NCI-H1105 treated with DMSO at 0.1 percent for 48 hours (cell line): Measurements from ENCODE around the gene ADAMTS17.
"Not testable (repeated sequence)": the region's sequence is repeated elsewhere in the genome, so short reads cannot be mapped to it uniquely, and the experiment has no call there.

Experiments used
- DNase-seq: peaks from one replicate; lab custom pipeline; 2025; lab: John Stamatoyannopoulos, UW

ADAMTS17 gene

GRCh38 chr15:99951511-99951910 is 390.3 kb downstream of the ADAMTS17 start:
- no peak for DNase-seq

GRCh38 chr15:99944131-99944530 is 397.6 kb downstream of the ADAMTS17 start:
- no peak for DNase-seq

DNA sequence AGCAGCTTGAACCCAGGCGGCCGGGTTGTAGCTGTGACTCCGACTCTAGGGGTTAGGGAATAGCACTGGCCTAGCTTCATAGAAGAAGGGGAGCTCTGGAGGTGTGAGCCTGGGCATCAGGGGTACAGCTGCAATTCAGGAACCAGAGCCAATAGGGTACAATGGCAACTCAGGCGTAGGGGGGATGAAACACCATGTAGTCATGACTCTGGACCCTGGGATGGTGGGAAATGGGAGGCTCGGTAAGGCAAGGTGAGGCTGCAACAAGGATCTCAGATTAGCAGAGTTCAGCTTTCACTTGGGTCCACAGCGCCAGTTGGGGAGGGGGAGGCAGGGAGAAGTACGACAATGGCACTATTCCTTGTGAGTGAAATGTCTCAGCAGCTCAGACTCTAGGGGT is 398.3 kb downstream of the ADAMTS17 start:
- no peak for DNase-seq

DNA sequence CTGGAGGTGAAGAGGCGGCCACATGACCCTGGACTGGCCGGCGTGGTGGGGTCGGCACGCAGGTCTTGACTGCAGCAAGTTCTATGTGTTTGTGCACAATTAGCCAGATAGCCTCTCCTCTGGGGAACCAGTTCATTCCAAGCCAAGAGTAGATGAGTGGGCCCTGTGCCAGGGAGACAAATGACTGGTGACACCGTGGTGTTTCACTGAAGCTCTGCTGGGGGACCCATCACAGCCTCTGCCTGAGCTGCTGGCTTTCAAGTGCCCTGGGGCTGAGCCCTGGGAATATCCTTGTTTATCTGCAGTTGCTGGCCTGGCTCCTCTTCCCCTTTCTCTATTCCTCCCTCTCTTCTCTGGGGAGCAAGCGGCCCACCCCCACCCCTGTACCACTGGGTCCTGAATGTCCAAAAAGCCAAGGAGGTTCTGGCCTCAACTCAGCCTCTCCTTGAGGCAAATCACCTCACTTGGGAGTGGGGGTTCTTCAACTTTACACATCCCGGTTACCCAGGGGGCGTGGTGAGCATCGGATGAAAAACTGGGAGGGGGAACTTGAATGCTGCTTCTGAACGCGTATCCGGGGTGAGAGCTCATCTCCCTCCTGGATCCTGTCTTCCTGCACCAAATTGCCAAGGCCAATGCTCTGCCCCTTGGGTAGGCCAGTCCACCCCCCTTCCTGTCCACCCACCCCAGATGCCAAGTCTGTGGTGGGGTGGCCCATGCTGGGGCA is 408.9 kb downstream of the ADAMTS17 start:
- DNase-seq: peak; percentile 8

GRCh38 chr15:99931703-99932603 is 409.8 kb downstream of the ADAMTS17 start:
- DNase-seq: no peak

- DNase-seq: no peak
Measured at GRCh38 chr15:99930696-99931095, 411.1 kb downstream of the ADAMTS17 start.

GRCh38 chr15:99929266-99929665 is 412.5 kb downstream of the ADAMTS17 start:
- no peak for DNase-seq

DNA sequence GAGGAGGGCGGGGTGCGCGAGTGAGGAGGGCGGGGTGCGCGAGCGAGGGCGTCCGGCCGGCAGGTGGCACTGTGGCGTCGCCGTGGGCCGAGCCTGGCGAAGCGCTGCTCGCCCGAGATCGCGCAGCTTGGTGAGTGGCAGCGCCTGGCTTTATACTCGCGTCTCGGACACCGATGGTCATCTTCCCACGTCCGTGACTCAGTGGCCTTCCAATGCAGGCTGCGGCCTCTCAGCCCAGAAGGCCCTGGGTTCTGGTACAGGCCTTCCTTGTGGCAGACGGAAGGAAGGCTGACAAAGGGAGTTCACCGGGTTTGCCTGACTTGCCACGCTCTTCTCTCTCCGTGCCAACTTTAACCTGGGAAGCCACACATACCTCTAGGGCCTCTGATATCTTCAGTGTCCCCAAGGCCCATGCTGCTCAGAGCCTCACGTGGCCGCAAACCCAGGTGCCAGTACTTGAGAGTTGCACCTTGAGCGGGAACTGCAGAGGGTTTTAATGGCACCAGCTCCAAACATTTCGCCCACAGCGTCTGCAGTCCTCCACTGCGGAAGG is 413.3 kb downstream of the ADAMTS17 start:
- no peak for DNase-seq

- not testable (repeated sequence) for DNase-seq
Measured at GRCh38 chr15:99926532-99926931, 415.2 kb downstream of the ADAMTS17 start.

- no peak for DNase-seq
Measured at GRCh38 chr15:99925661-99926461, 415.9 kb downstream of the ADAMTS17 start.

GRCh38 chr15:99923711-99924110 is 418.1 kb downstream of the ADAMTS17 start:
- DNase-seq: no peak
